ENCODE measurements around the gene DCD.

GRCh38 chr12:54611715-54612149, 36.4 kb downstream of the DCD start:
- no peak for TF ChIP-seq EP300 (conservative IDR thresholded peaks at IDR 0.05; ENCODE audit: poor library complexity, severe bottlenecking)
- no peak for TF ChIP-seq EZH2 (IDR thresholded peaks at IDR 0.05; ENCODE audit: borderline replicate concordance, insufficient read depth, low read length, poor library complexity, severe bottlenecking)
- no peak for TF ChIP-seq REST (IDR thresholded peaks at IDR 0.05; ENCODE audit: borderline replicate concordance)
- TF ChIP-seq TAF1 (IDR thresholded peaks at IDR 0.05; ENCODE audit: low read depth) = no peak
